Uterus (tissue), 2 donors: ENCODE data around the gene AGPAT4.

Experiments
- CTCF ChIP-seq, 4 experiments: fragments of 200-600 bp in 2 of 4; fragments of 450-650 bp in 2 of 4; sonication (generic) in 2 of 4; IDR thresholded peaks; one replicate each; pipeline ENCODE4 v1.5.1; 2016 to 2019; ENCODE audit warnings: antibody characterized with exemption in 4 of 4, mild to moderate bottlenecking in 2 of 4, moderate library complexity in 1 of 4
- POLR2A ChIP-seq, 2 donors: fragments of 450-650 bp; IDR thresholded peaks; one replicate each; pipeline ENCODE4 v1.6.1; 2016; ENCODE audit warnings: antibody characterized with exemption in 2 of 2, mild to moderate bottlenecking in 1 of 2, moderate library complexity in 1 of 2

GRCh38 chr6:161164182-161164625, 109.7 kb downstream of the AGPAT4 start:
- no peak for TF ChIP-seq CTCF (IDR thresholded peaks at IDR 0.05)
- TF ChIP-seq POLR2A (IDR thresholded peaks at IDR 0.05): no peak
